IMR-90 (cell line): Measurements from ENCODE around the gene CPN2. TPM values are rescaled to one million over a fixed set of nuclear protein-coding genes. Genes with fewer than 3 reads are reported as not detected.
A peak's percentile ranks its signal among the peaks of the same experiment; 100 is the strongest.

Source experiments
- ATAC-seq: fragments of 200-7000 bp; cut with Tn5 transposase; 2 replicates; pipeline ENCODE4 v1.9.1; 2020; ENCODE audit warnings: low read depth, mild to moderate bottlenecking, moderate library complexity
- BruUV-seq: library from RNA; stranded (reverse); fragments of 400-500 nt; replicated peaks from 2 replicates; lab custom pipeline; 2021; lab: Mats Ljungman, UMichigan
- CTCF ChIA-PET: fragments of 300-600 bp; formaldehyde crosslinking; extraction: SDS; loops from one replicate; lab custom pipeline; 2021; ENCODE audit warnings: antibody characterized with exemption; lab: Yijun Ruan, JAX
- POLR2A ChIA-PET: fragments of 300-600 bp; sonication (Branson Sonifier 250); formaldehyde crosslinking; loops from one replicate; lab custom pipeline; 2022; ENCODE audit warnings: antibody characterized with exemption; ENCODE audit not compliant: unreplicated experiment; lab: Charles Lee
- DNase-seq: peaks from one replicate; pipeline ENCODE4 v3.0.0; 2013
- H2AFZ ChIP-seq: replicated peaks from 2 replicates; pipeline ENCODE3; 2013; ENCODE audit warnings: low read length, mild to moderate bottlenecking; ENCODE audit not compliant: poor library complexity
- H2AK5ac ChIP-seq: 2 replicates; pipeline ENCODE4 v1.6.1; 2013; ENCODE audit warnings: low read depth, low read length, inconsistent platforms
- H2AK9ac ChIP-seq: replicated peaks from 2 replicates; pipeline ENCODE3; 2013; ENCODE audit warnings: mild to moderate bottlenecking, low read depth, low read length, moderate library complexity; ENCODE audit not compliant: poor library complexity
- H2BK120ac ChIP-seq: 2 replicates; pipeline ENCODE4 v1.6.1; 2013; ENCODE audit warnings: low read depth, low read length, inconsistent platforms
- H2BK15ac ChIP-seq: 3 replicates; pipeline ENCODE4 v1.6.1; 2013; ENCODE audit warnings: low read depth, low read length, inconsistent platforms
- H2BK20ac ChIP-seq: 2 replicates; pipeline ENCODE4 v1.6.1; 2013; ENCODE audit warnings: low read depth, mild to moderate bottlenecking, inconsistent platforms, low read length, moderate library complexity
- H2BK5ac ChIP-seq: 2 replicates; pipeline ENCODE4 v1.6.1; 2013; ENCODE audit warnings: mild to moderate bottlenecking, low read depth, low read length, inconsistent platforms; ENCODE audit not compliant: poor library complexity, severe bottlenecking
- H3K14ac ChIP-seq: replicated peaks from 2 replicates; pipeline ENCODE4 v1.6.1; 2013; ENCODE audit warnings: low read depth, low read length, inconsistent platforms
- H3K18ac ChIP-seq: 2 replicates; pipeline ENCODE4 v1.6.1; 2013; ENCODE audit warnings: low read depth, low read length, control low read depth
- H3K23ac ChIP-seq: 2 replicates; pipeline ENCODE4 v1.6.1; 2013; ENCODE audit warnings: low read depth, low read length, inconsistent platforms
- H3K27ac ChIP-seq: 2 replicates; pipeline ENCODE4 v1.5.1; 2013; ENCODE audit warnings: mild to moderate bottlenecking, control low read depth, low read length; ENCODE audit not compliant: insufficient read depth
- H3K27me3 ChIP-seq: 2 replicates; pipeline ENCODE4 v1.6.1; 2013; ENCODE audit warnings: low read length; ENCODE audit not compliant: control insufficient read depth, insufficient read depth
- H3K36me3 ChIP-seq: 2 replicates; pipeline ENCODE4 v1.6.1; 2013; ENCODE audit warnings: low read length, mixed read lengths; ENCODE audit not compliant: control insufficient read depth, insufficient read depth
- H3K4ac ChIP-seq: 2 replicates; pipeline ENCODE4 v1.6.1; 2013; ENCODE audit warnings: low read depth, low read length, inconsistent platforms
- H3K4me1 ChIP-seq: 2 replicates; pipeline ENCODE4 v1.6.1; 2013; ENCODE audit warnings: low read length, mixed read lengths; ENCODE audit not compliant: control insufficient read depth, insufficient read depth
- H3K4me2 ChIP-seq: 2 replicates; pipeline ENCODE4 v1.6.1; 2013; ENCODE audit warnings: low read depth, mild to moderate bottlenecking, control low read depth, low read length, moderate library complexity
- H3K4me3 ChIP-seq: 2 replicates; pipeline ENCODE4 v1.5.1; 2013; ENCODE audit warnings: low read depth, mild to moderate bottlenecking, control low read depth, low read length, moderate library complexity; ENCODE audit not compliant: insufficient read depth
- H3K56ac ChIP-seq: 2 replicates; pipeline ENCODE4 v1.6.1; 2013; ENCODE audit warnings: low read length, inconsistent platforms; ENCODE audit not compliant: insufficient read depth; ENCODE audit errors: extremely low read depth
- H3K79me1 ChIP-seq, 2 experiments: 2 replicates each; pipeline ENCODE4 v1.6.1; 2013; ENCODE audit warnings: low read length in 2 of 2, inconsistent platforms in 1 of 2, low read depth in 1 of 2
- H3K9ac ChIP-seq: 2 replicates; pipeline ENCODE4 v1.6.1; 2013; ENCODE audit warnings: low read depth, low read length, control low read depth
- H3K9me1 ChIP-seq: 2 replicates; pipeline ENCODE4 v1.6.1; 2013; ENCODE audit warnings: low read length, inconsistent platforms; ENCODE audit not compliant: insufficient read depth
- H3K9me3 ChIP-seq: 2 replicates; pipeline ENCODE4 v1.6.1; 2013; ENCODE audit warnings: low read length; ENCODE audit not compliant: control insufficient read depth, insufficient read depth
- H4K20me1 ChIP-seq: 2 replicates; pipeline ENCODE4 v1.6.1; 2013; ENCODE audit warnings: low read length, inconsistent platforms; ENCODE audit not compliant: insufficient read depth
- H4K5ac ChIP-seq: 2 replicates; pipeline ENCODE4 v1.6.1; 2013; ENCODE audit warnings: mild to moderate bottlenecking, low read depth, low read length, control low read depth
- H4K8ac ChIP-seq, 2 experiments: 2 replicates each; pipeline ENCODE4 v1.6.1; 2013; ENCODE audit warnings: low read depth in 2 of 2, low read length in 2 of 2, control low read depth in 1 of 2, inconsistent platforms in 1 of 2
- H4K91ac ChIP-seq: 2 replicates; pipeline ENCODE4 v1.6.1; 2013; ENCODE audit warnings: low read depth, low read length, inconsistent platforms; ENCODE audit not compliant: insufficient read depth
- BHLHE40 ChIP-seq: fragments of 150-350 bp; IDR thresholded peaks from 2 replicates; pipeline ENCODE4 v1.6.1; 2016; ENCODE audit warnings: mild to moderate bottlenecking, low read depth, low read length
- CHD1 ChIP-seq: IDR thresholded peaks from 2 replicates; pipeline ENCODE4 v1.6.1; 2012; ENCODE audit warnings: low read depth, low read length, improper control_type of control experiment
- CTCF ChIP-seq: conservative IDR thresholded peaks from 2 replicates; pipeline ENCODE4 v1.5.1; 2012; ENCODE audit warnings: mild to moderate bottlenecking, low read depth, low read length, improper control_type of control experiment
- ELK1 ChIP-seq: fragments of 150-350 bp; IDR thresholded peaks from 2 replicates; pipeline ENCODE4 v1.6.1; 2016; ENCODE audit warnings: low read depth, mild to moderate bottlenecking, low read length, moderate library complexity, borderline replicate concordance
- MAZ ChIP-seq: IDR thresholded peaks from 2 replicates; pipeline ENCODE4 v1.6.1; 2012; ENCODE audit warnings: low read depth, mild to moderate bottlenecking, low read length, improper control_type of control experiment, moderate library complexity, borderline replicate concordance
- NFE2L2 ChIP-seq: fragments of 150-350 bp; IDR thresholded peaks from 2 replicates; pipeline ENCODE4 v1.6.1; 2016; ENCODE audit warnings: low read depth, mild to moderate bottlenecking, low read length
- RAD21 ChIP-seq: IDR thresholded peaks from 2 replicates; pipeline ENCODE4 v1.6.1; 2012; ENCODE audit warnings: low read length, improper control_type of control experiment
- RCOR1 ChIP-seq: IDR thresholded peaks from 2 replicates; pipeline ENCODE4 v1.6.1; 2012; ENCODE audit warnings: mild to moderate bottlenecking, low read length, improper control_type of control experiment; ENCODE audit not compliant: insufficient replicate concordance
- RFX5 ChIP-seq: IDR thresholded peaks from 2 replicates; pipeline ENCODE4 v1.8.0; 2012; ENCODE audit warnings: low read depth, mild to moderate bottlenecking, low read length, moderate library complexity
- USF2 ChIP-seq: fragments of 150-350 bp; IDR thresholded peaks from 2 replicates; pipeline ENCODE4 v1.6.1; 2017; ENCODE audit warnings: mild to moderate bottlenecking, antibody characterized with exemption, low read length, low read depth
- WGBS, 2 experiments: methylation state at CpG; one replicate each; pipeline versions ENCODE4 v1.1.5 to v1.1.7; 2013; ENCODE audit warnings: missing lambda C conversion rate in 2 of 2; ENCODE audit not compliant: insufficient read length in 1 of 2; ENCODE audit errors: extremely low coverage in 2 of 2; 5-methylcytosine and 5-hydroxymethylcytosine counted together
- dilution Hi-C: fragments of 300-500 bp; cut with HindIII; formaldehyde crosslinking; loops from one replicate; pipeline ENCODE4 v1.14.3; 2018; ENCODE audit warnings: low sequenced_read_pairs; ENCODE audit not compliant: unreplicated experiment
- in situ Hi-C: fragments of 300-500 bp; cut with MboI; formaldehyde crosslinking; loops from 3 replicates; pipeline ENCODE4 v1.14.3; 2019; ENCODE audit warnings: low sequenced_read_pairs, inconsistent platforms, mixed read lengths
- intact Hi-C: fragments of 100-400 bp; cut with micrococcal nuclease; formaldehyde crosslinking; loops from 2 replicates; pipeline ENCODE4 v1.10.0; 2022
- polyA plus RNA-seq, 3 experiments: library from polyadenylated mRNA; depleted of rRNA; stranded (reverse); fragments of >200 nt; gene quantifications; 2 replicates each; pipeline ENCODE4 v1.2.3, GENCODE V29; 2012; ENCODE audit warnings: low replicate concordance in 1 of 3
- total RNA-seq: library from RNA; depleted of rRNA; stranded (reverse); fragments of >200 nt; gene quantifications from 2 replicates; pipeline ENCODE4 v1.2.3, GENCODE V29; 2012

CPN2 gene
- total and polyA plus RNA-seq, 2 of the 4 experiments (the other 2 are of a cell fraction): 0.07 TPM; not detected in 1

- ATAC-seq (no peak), DNase-seq (no peak)
- H4K5ac ChIP-seq: no peak overlapping the region
- H3K56ac ChIP-seq: no peak overlapping the region
- no peak overlapping the region for H4K8ac ChIP-seq
- H4K91ac ChIP-seq: no peak overlapping the region
- peak overlapping the region; percentile 71; the same call in 1 of the 2 replicates for H3K14ac ChIP-seq
- H2AK5ac ChIP-seq: peak overlapping the region; percentile 99
- H3K79me1 ChIP-seq: peaks cover 0 to 8% of the 10 kb centered on the region in 2 experiments; a peak in 1 of 4 replicates
- dilution Hi-C loops (no loop called here), in situ Hi-C loops (loop anchor here (25.0 kb wide), 1 partner anchor 537 kb away; no protein-coding TSS in a partner anchor), intact Hi-C loops (no loop called here)
- H4K20me1 ChIP-seq: peaks cover 3% of the 10 kb centered on the region; the same call in 1 of the 2 replicates
- H3K9me3 ChIP-seq: no peaks in the 10 kb centered on the region
- no TSS peak for BruUV-seq
- H2AFZ ChIP-seq: no peak overlapping the region
- H3K36me3 ChIP-seq: no peaks in the 10 kb centered on the region
- H3K27me3 ChIP-seq: no peaks in the 10 kb centered on the region; the same call in 1 of the 2 replicates
- peak overlapping the region; percentile 47 for H2AK9ac ChIP-seq
- peaks cover 12% of the 10 kb centered on the region for H3K4me1 ChIP-seq
- 66% methylated on average over 13 of the region's 15 CpGs; no CpG with 5 or more reads in 1 of the 2 experiments for WGBS, 2 experiments
- H3K27ac ChIP-seq: no peak overlapping the region
- peaks cover 29% of the 10 kb centered on the region for H3K9me1 ChIP-seq
- peak overlapping the region; percentile 33; the same call in 2 of the 3 replicates for H2BK15ac ChIP-seq
- no peak overlapping the region for H3K4me2 ChIP-seq
- H2BK20ac ChIP-seq: no peak overlapping the region; the same call in 1 of the 2 replicates
- H3K23ac ChIP-seq: no peak overlapping the region
- ChIA-PET CTCF (no interaction called here), POLR2A (no interaction called here)
- H3K18ac ChIP-seq: no peak overlapping the region
- no peak overlapping the region for H3K4me3 ChIP-seq
- peak overlapping the region; percentile 69 for H2BK5ac ChIP-seq
- TF ChIP-seq RCOR1: no peak
- TF ChIP-seq RAD21: no peak
- no peak for TF ChIP-seq USF2
- TF ChIP-seq ELK1: no peak
- TF ChIP-seq BHLHE40: no peak
- no peak for TF ChIP-seq NFE2L2
- no peak for TF ChIP-seq CTCF
- no peak for TF ChIP-seq CHD1
- TF ChIP-seq RFX5: no peak
- no peak for TF ChIP-seq MAZ
- H2BK120ac ChIP-seq: no peak overlapping the region
- H3K9ac ChIP-seq: no peak overlapping the region
- H3K4ac ChIP-seq: 0 out of 2 replicates have a peak overlapping the region, but pooled peaks have one; percentile 72
Measured at GRCh38 chr3:194325424-194326153, 25.5 kb downstream of the CPN2 start.
